ENCODE data around the gene LGALS8.
"Not testable (repeated sequence)": the region's sequence is repeated elsewhere in the genome, so short reads cannot be mapped to it uniquely, and the experiment has no call there.

LGALS8 gene

GRCh38 chr1:236543065-236543669, 19.4 kb downstream of the LGALS8 start:
- no peak for DNase-seq

GRCh38 chr1:236545621-236546169, 21.9 kb downstream of the LGALS8 start:
- no peak for DNase-seq

GRCh38 chr1:236548452-236548851, 24.7 kb downstream of the LGALS8 start:
- DNase-seq, result no peak

- no peak for DNase-seq
Observed at GRCh38 chr1:236550961-236551851, 27.4 kb downstream of the LGALS8 start.

GRCh38 chr1:236552096-236552495, 28.3 kb downstream of the LGALS8 start:
- DNase-seq, result no peak

GRCh38 chr1:236552901-236553300, 29.1 kb downstream of the LGALS8 start:
- no peak for DNase-seq

GRCh38 chr1:236553370-236553769, 29.6 kb downstream of the LGALS8 start:
- no peak for DNase-seq

- DNase-seq, result no peak
Observed at GRCh38 chr1:236556606-236557005, 32.8 kb downstream of the LGALS8 start.

GRCh38 chr1:236558081-236558480, 34.3 kb downstream of the LGALS8 start:
- DNase-seq, result no peak

GRCh38 chr1:236558846-236559245, 35.1 kb downstream of the LGALS8 start:
- DNase-seq, result no peak

- DNase-seq, result no peak
Observed at GRCh38 chr1:236560213-236560771, 36.5 kb downstream of the LGALS8 start.

- no peak for DNase-seq
Observed at GRCh38 chr1:236561976-236562375, 38.2 kb downstream of the LGALS8 start.

- no peak for DNase-seq
Observed at GRCh38 chr1:236565530-236565929, 41.7 kb downstream of the LGALS8 start.

GRCh38 chr1:236568285-236568894, 44.6 kb downstream of the LGALS8 start:
- DNase-seq, result no peak

- DNase-seq, result no peak
Observed at GRCh38 chr1:236575523-236575922, 51.7 kb downstream of the LGALS8 start.

GRCh38 chr1:236576004-236576403, 52.2 kb downstream of the LGALS8 start:
- DNase-seq, result no peak

- not testable (repeated sequence) for DNase-seq
Observed at GRCh38 chr1:236577041-236577440, 53.3 kb downstream of the LGALS8 start.

- no peak for DNase-seq
Observed at GRCh38 chr1:236578661-236579060, 54.9 kb downstream of the LGALS8 start.

GRCh38 chr1:236580404-236580803, 56.6 kb downstream of the LGALS8 start:
- DNase-seq, result not testable (repeated sequence)

- DNase-seq, result no peak
Observed at GRCh38 chr1:236581528-236581927, 57.7 kb downstream of the LGALS8 start.

GRCh38 chr1:236589531-236589930, 65.7 kb downstream of the LGALS8 start:
- DNase-seq, result no peak

GRCh38 chr1:236590553-236591150, 66.9 kb downstream of the LGALS8 start:
- no peak for DNase-seq
